Measurements from ENCODE around the gene PTPRU. TPM values are rescaled to one million over a fixed set of nuclear protein-coding genes. Genes with fewer than 3 reads are reported as not detected.

PTPRU gene
- total RNA-seq, 1 experiment from 2014 or later: 40.7 TPM

GRCh38 chr1:29342351-29342750, 106.0 kb downstream of the PTPRU start:
- H2AFZ ChIP-seq (ENCODE audit: low read depth, low read length, poor library complexity, severe bottlenecking): no peak overlapping the region
- no peak for DNase-seq (ENCODE audit: low read depth, low spot score)
- intact Hi-C loops (cut with micrococcal nuclease): loop anchor here (10.0 kb wide), 1 partner anchor 98 kb away; no protein-coding TSS in a partner anchor
- no peak overlapping the region for H3K27ac ChIP-seq (ENCODE audit: low read depth, low read length)
- no peak for ATAC-seq
- ChIA-PET POLR2A (no interaction called here), RAD21 (ENCODE audit: low non-redundant PET in 1 of 2, low total read pairs in 2 of 2, uncharacterized antibody in 2 of 2, unreplicated experiment in 2 of 2) (no interaction called here), CTCF (interaction anchor here (2.1 kb wide), 1 partner anchor 14 kb away, joined by 5 read pairs; no protein-coding TSS in a partner anchor)
- BruUV-seq (replicated peaks): no TSS peak
- no peak for TF ChIP-seq SP1 (IDR thresholded peaks at IDR 0.05; ENCODE audit: low read depth)
- no peak for TF ChIP-seq YY1 (IDR thresholded peaks at IDR 0.05; ENCODE audit: extremely low read depth, insufficient replicate concordance, low read depth, low read length)
- TF ChIP-seq POLR2AphosphoS5 (IDR thresholded peaks at IDR 0.05; ENCODE audit: low read depth, low read length): no peak
- TF ChIP-seq REST (IDR thresholded peaks at IDR 0.05; ENCODE audit: low read depth): no peak
- no peak for TF ChIP-seq ATF3 (IDR thresholded peaks at IDR 0.05)
- no peak for TF ChIP-seq POLR2A (IDR thresholded peaks at IDR 0.05; ENCODE audit: borderline replicate concordance, extremely low read depth, insufficient read depth, insufficient read length)
- no peaks in the 10 kb centered on the region for H3K9me2 ChIP-seq (ENCODE audit: insufficient read depth)
- no peak overlapping the region for H3K4me2 ChIP-seq (ENCODE audit: low read length)
- no peak overlapping the region for H3K9ac ChIP-seq (ENCODE audit: low read length)
- H3K27me3 ChIP-seq (ENCODE audit: insufficient read depth, low read length): peaks cover 15% of the 10 kb centered on the region; the same call in 1 of the 2 replicates
- no peaks in the 10 kb centered on the region for H3K9me3 ChIP-seq (ENCODE audit: control insufficient read depth in 1 of 2, insufficient read depth in 1 of 2, low read depth in 1 of 2, low read length in 2 of 2)
- no peaks in the 10 kb centered on the region for H4K20me1 ChIP-seq (ENCODE audit: insufficient read depth)
- no peaks in the 10 kb centered on the region for H3K36me3 ChIP-seq (ENCODE audit: control insufficient read depth in 1 of 2, insufficient read depth in 2 of 2, low read length in 2 of 2)
- H3K4me1 ChIP-seq (ENCODE audit: control insufficient read depth in 1 of 2, insufficient read depth in 2 of 2, low read length in 2 of 2): no peaks in the 10 kb centered on the region
- H3K4me3 ChIP-seq (replicated peaks in 1 of 2; ENCODE audit: low read depth in 1 of 2, low read length in 2 of 2): no peak overlapping the region
- no peaks in the 10 kb centered on the region for H3K79me2 ChIP-seq (ENCODE audit: insufficient read depth, low read length)
